ENCODE measurements around the gene TFAP2A. TPM values are rescaled to one million over a fixed set of nuclear protein-coding genes. Genes with fewer than 3 reads are reported as not detected.
A peak's percentile ranks its signal among the peaks of the same experiment; 100 is the strongest.

The TFAP2A gene
- total and polyA plus RNA-seq, 12 donors, result 0.18 to 0.84 (median 0.49) TPM; not detected in 2

GRCh38 chr6:10404799-10405512, 9.9 kb downstream of the TFAP2A start:
- DNase-seq, result no peak
- 30 to 43% (median 39%) methylated on average over 25 to 31 of the region's 31 CpGs for WGBS, 4 donors
- H3K27me3 ChIP-seq, result peaks cover 29% of the 10 kb centered on the region
- TF ChIP-seq POLR2A (IDR thresholded peaks at IDR 0.05) (no peak), CTCF (IDR thresholded peaks at IDR 0.05) (no peak)
- peaks cover 5 to 15% of the 10 kb centered on the region in 2 donors for H3K4me1 ChIP-seq (replicated peaks in 1 of 2)
- intact Hi-C loops (cut with DNase I), result no loop called here
- peak overlapping the region in 2 of 4 donors; percentile 12 to 60 for H3K4me3 ChIP-seq
- no peaks in the 10 kb centered on the region for H3K9me3 ChIP-seq (replicated peaks in 1 of 3)
- H3K27ac ChIP-seq, result peak overlapping the region in 2 of 5 donors; percentile 52 to 66
- H3K36me3 ChIP-seq (replicated peaks in 1 of 2), result no peaks in the 10 kb centered on the region

GRCh38 chr6:10404107-10404798, 10.6 kb downstream of the TFAP2A start:
- peak; percentile 87 to 94 (median 91) for DNase-seq
- H3K4me1 ChIP-seq (replicated peaks in 1 of 2), result peaks cover 5 to 15% of the 10 kb centered on the region in 2 donors
- intact Hi-C loops (cut with DNase I), result no loop called here
- no peaks in the 10 kb centered on the region for H3K36me3 ChIP-seq (replicated peaks in 1 of 2)
- 0 to 3% (median 2%) methylated on average over 8 to 87 of the region's 87 CpGs for WGBS, 4 donors
- peaks cover 27% of the 10 kb centered on the region for H3K27me3 ChIP-seq
- H3K27ac ChIP-seq, result peak overlapping the region in 2 of 5 donors; percentile 52 to 66
- H3K9me3 ChIP-seq (replicated peaks in 1 of 3), result no peaks in the 10 kb centered on the region
- H3K4me3 ChIP-seq, result peak overlapping the region in 3 of 4 donors; percentile 15 to 60 (median 30)
- peak; percentile 4 to 21 for TF ChIP-seq POLR2A (IDR thresholded peaks at IDR 0.05)
- peak in 4 of 6 experiments; percentile 19 to 42 (median 34) for TF ChIP-seq CTCF (IDR thresholded peaks at IDR 0.05)

GRCh38 chr6:10403385-10404106, 11.3 kb downstream of the TFAP2A start:
- Histone ChIP-seq H3K9me3 (replicated peaks in 1 of 3) (no peaks in the 10 kb centered on the region), H3K27me3 (peaks cover 25% of the 10 kb centered on the region), H3K4me1 (replicated peaks in 1 of 2) (peaks cover 5 to 15% of the 10 kb centered on the region in 2 donors), H3K36me3 (replicated peaks in 1 of 2) (no peaks in the 10 kb centered on the region), H3K27ac (peak overlapping the region in 2 of 5 donors; percentile 52 to 66), H3K4me3 (peak overlapping the region in 3 of 4 donors; percentile 15 to 60 (median 30))
- no peak for DNase-seq
- WGBS, 4 donors, result 4 to 6% (median 6%) methylated on average over 13 to 16 of the region's 16 CpGs
- no peak for TF ChIP-seq POLR2A (IDR thresholded peaks at IDR 0.05)
- TF ChIP-seq CTCF (IDR thresholded peaks at IDR 0.05), result peak in 2 of 6 experiments; percentile 12 to 26
- intact Hi-C loops (cut with DNase I), result no loop called here

Data from adrenal gland (tissue), 12 donors.